SU-DHL-6 (cell line): ENCODE measurements around the gene SPESP1.

Source experiments
- EZH2phosphoT487 ChIP-seq: fragments of 200-600 bp; sonication (generic), shearing (Covaris generic); conservative IDR thresholded peaks from 2 replicates; pipeline ENCODE4 v1.6.1; 2018; ENCODE audit warnings: mild to moderate bottlenecking, antibody characterized with exemption, low read length, moderate library complexity, mixed read lengths
- TF ChIP-seq, protein P1 (sequence below): fragments of 200-600 bp; sonication (generic); IDR thresholded peaks from one replicate; pipeline ENCODE4 v1.5.1; 2017; ENCODE audit warnings: antibody characterized with exemption, mild to moderate bottlenecking, low read length, moderate library complexity; ENCODE audit not compliant: insufficient read depth, poor library complexity, severe bottlenecking

- TF ChIP-seq, protein P1, sequence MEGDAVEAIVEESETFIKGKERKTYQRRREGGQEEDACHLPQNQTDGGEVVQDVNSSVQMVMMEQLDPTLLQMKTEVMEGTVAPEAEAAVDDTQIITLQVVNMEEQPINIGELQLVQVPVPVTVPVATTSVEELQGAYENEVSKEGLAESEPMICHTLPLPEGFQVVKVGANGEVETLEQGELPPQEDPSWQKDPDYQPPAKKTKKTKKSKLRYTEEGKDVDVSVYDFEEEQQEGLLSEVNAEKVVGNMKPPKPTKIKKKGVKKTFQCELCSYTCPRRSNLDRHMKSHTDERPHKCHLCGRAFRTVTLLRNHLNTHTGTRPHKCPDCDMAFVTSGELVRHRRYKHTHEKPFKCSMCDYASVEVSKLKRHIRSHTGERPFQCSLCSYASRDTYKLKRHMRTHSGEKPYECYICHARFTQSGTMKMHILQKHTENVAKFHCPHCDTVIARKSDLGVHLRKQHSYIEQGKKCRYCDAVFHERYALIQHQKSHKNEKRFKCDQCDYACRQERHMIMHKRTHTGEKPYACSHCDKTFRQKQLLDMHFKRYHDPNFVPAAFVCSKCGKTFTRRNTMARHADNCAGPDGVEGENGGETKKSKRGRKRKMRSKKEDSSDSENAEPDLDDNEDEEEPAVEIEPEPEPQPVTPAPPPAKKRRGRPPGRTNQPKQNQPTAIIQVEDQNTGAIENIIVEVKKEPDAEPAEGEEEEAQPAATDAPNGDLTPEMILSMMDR = no peak
- TF ChIP-seq EZH2phosphoT487 = no peak
These were observed 60.1 kb downstream of the SPESP1 start for GRCh38 chr15:68990231-68990991.
